Tibial nerve (tissue), 4 donors: ENCODE results near the gene PVR. TPM values are rescaled to one million over a fixed set of nuclear protein-coding genes. Genes with fewer than 3 reads are reported as not detected.

Experiments
- DNase-seq, 2 donors: peaks; one replicate each; pipeline ENCODE4 v3.0.0-alpha.2; 2019; ENCODE audit warnings: low spot score in 2 of 2
- H3K27ac ChIP-seq, 4 donors: fragments of 200-600 bp; sonication (generic) in 3 of 4; one replicate each; pipeline ENCODE4 v1.5.1; 2017 to 2019; ENCODE audit warnings: mild to moderate bottlenecking in 1 of 4
- H3K27me3 ChIP-seq, 2 donors: fragments of 200-600 bp; sonication (generic) in 1 of 2; one replicate each; pipeline versions ENCODE4 v1.5.1 to v1.6.0; 2017 to 2019
- H3K36me3 ChIP-seq, 3 donors: fragments of 200-600 bp; sonication (generic); one replicate each; pipeline ENCODE4 v1.5.1; 2018 to 2019
- H3K4me1 ChIP-seq, 4 donors: fragments of 200-600 bp; sonication (generic) in 3 of 4; one replicate each; pipeline ENCODE4 v1.5.1; 2017 to 2019
- H3K4me3 ChIP-seq, 4 donors: fragments of 200-600 bp; sonication (generic) in 3 of 4; one replicate each; pipeline ENCODE4 v1.5.1; 2017 to 2019; ENCODE audit warnings: mild to moderate bottlenecking in 1 of 4, moderate library complexity in 1 of 4
- H3K9me3 ChIP-seq, 4 donors: fragments of 200-600 bp; sonication (generic) in 3 of 4; one replicate each; pipeline ENCODE4 v1.5.1; 2017 to 2019
- EP300 ChIP-seq, 2 donors: sonication (generic); formaldehyde crosslinking; IDR thresholded peaks; one replicate each; pipeline ENCODE4 v1.6.1; 2017; ENCODE audit warnings: antibody characterized with exemption in 2 of 2, mild to moderate bottlenecking in 1 of 2
- POLR2A ChIP-seq, 2 donors: fragments of 450-650 bp; IDR thresholded peaks; one replicate each; pipeline ENCODE4 v1.6.1; 2017; ENCODE audit warnings: antibody characterized with exemption in 2 of 2, mild to moderate bottlenecking in 2 of 2, moderate library complexity in 2 of 2
- WGBS, 2 donors: methylation state at CpG; one replicate each; pipeline ENCODE4 v1.1.5; 2018; 5-methylcytosine and 5-hydroxymethylcytosine counted together
- total RNA-seq, 4 donors: library from RNA; depleted of rRNA; stranded (reverse); fragments of >200 nt; gene quantifications; one replicate each; pipeline ENCODE4 v1.1.0, GENCODE V29; 2016
- TF ChIP-seq, protein P1 (sequence below), 5 experiments: fragments of 200-600 bp in 3 of 5; fragments of 450-650 bp in 2 of 5; sonication (generic) in 3 of 5; IDR thresholded peaks; one replicate each; pipeline ENCODE4 v1.5.1; 2016 to 2019; ENCODE audit warnings: antibody characterized with exemption in 5 of 5, mild to moderate bottlenecking in 3 of 5, moderate library complexity in 2 of 5

PVR gene
- total RNA-seq, 4 donors from 2014 or later = 55.3 to 71.4 (median 69.6) TPM

GRCh38 chr19:44634785-44635184, 8.9 kb upstream of the PVR start:
- TF ChIP-seq EP300 (IDR thresholded peaks at IDR 0.05) (no peak), POLR2A (IDR thresholded peaks at IDR 0.05) (no peak)
- TF ChIP-seq, protein P1, sequence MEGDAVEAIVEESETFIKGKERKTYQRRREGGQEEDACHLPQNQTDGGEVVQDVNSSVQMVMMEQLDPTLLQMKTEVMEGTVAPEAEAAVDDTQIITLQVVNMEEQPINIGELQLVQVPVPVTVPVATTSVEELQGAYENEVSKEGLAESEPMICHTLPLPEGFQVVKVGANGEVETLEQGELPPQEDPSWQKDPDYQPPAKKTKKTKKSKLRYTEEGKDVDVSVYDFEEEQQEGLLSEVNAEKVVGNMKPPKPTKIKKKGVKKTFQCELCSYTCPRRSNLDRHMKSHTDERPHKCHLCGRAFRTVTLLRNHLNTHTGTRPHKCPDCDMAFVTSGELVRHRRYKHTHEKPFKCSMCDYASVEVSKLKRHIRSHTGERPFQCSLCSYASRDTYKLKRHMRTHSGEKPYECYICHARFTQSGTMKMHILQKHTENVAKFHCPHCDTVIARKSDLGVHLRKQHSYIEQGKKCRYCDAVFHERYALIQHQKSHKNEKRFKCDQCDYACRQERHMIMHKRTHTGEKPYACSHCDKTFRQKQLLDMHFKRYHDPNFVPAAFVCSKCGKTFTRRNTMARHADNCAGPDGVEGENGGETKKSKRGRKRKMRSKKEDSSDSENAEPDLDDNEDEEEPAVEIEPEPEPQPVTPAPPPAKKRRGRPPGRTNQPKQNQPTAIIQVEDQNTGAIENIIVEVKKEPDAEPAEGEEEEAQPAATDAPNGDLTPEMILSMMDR (IDR thresholded peaks at IDR 0.05) = no peak
- Histone ChIP-seq H3K9me3 (no peaks in the 10 kb centered on the region), H3K36me3 (no peaks in the 10 kb centered on the region), H3K4me1 (peaks cover 0 to 11% (median 2%) of the 10 kb centered on the region in 4 donors), H3K27ac (no peak overlapping the region), H3K27me3 (no peaks in the 10 kb centered on the region), H3K4me3 (no peak overlapping the region)
- WGBS, 2 donors = 92 to 95% methylated on average over 2 of the region's 2 CpGs
- no peak for DNase-seq

DNA sequence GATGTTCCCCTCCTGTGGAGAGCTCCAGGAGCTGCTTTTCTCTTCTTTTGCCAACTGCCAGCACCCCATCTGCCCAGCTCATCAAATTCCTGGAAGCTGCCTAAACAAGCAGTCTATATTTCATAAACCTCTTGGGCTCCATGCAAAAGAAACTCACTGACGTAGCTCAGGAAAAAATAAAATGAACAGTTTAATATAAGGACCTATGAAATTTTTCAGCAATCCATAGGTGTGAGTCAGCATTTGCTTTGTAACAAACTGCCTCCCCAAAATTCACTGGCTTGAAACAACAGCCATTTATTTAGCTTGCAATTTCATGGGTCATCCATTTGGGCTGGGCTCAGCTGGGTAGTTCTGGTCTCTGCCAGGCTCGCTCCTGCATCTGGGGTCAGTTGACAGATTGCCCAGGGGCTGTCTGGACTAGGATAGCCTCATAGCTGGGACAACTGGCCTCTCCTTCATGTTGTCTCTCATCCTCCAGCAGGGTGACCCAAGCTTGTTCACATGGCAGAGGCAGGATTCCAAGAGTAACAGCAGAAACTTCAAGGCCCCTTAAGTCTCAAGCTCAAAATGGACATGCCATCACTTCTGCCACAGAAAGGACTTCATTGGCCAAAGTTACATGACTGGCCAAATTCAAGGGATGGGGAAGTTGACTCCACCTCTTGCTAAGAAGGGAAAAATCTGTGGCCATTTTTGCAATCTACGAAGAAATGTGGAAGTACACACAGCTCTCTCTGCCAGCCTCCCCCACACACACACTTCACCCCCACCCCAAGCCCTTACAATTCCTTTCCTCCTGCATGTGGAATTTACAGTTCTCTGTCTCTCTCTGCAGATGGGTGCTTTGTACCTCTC, 7.9 kb upstream of the PVR start:
- Histone ChIP-seq H3K36me3 (no peaks in the 10 kb centered on the region), H3K4me1 (peaks cover 0 to 11% (median 2%) of the 10 kb centered on the region in 4 donors), H3K27me3 (no peaks in the 10 kb centered on the region), H3K4me3 (no peak overlapping the region), H3K9me3 (no peaks in the 10 kb centered on the region), H3K27ac (no peak overlapping the region)
- WGBS, 2 donors = 56 to 66% methylated on average over 3 of the region's 3 CpGs
- TF ChIP-seq EP300 (IDR thresholded peaks at IDR 0.05) (no peak), POLR2A (IDR thresholded peaks at IDR 0.05) (no peak)
- TF ChIP-seq, protein P1 (IDR thresholded peaks at IDR 0.05) = no peak
- no peak for DNase-seq

- TF ChIP-seq, protein P1 (IDR thresholded peaks at IDR 0.05) = no peak
- TF ChIP-seq POLR2A (IDR thresholded peaks at IDR 0.05) (no peak), EP300 (IDR thresholded peaks at IDR 0.05) (no peak)
- H3K27ac ChIP-seq = no peak overlapping the region
- DNase-seq = no peak
- no peak overlapping the region for H3K4me3 ChIP-seq
- WGBS, 2 donors = 78 to 86% methylated on average over 11 of the region's 11 CpGs
- H3K27me3 ChIP-seq = no peaks in the 10 kb centered on the region
- peaks cover 0 to 11% (median 2%) of the 10 kb centered on the region in 4 donors for H3K4me1 ChIP-seq
- no peaks in the 10 kb centered on the region for H3K9me3 ChIP-seq
- H3K36me3 ChIP-seq = no peaks in the 10 kb centered on the region
Observed at GRCh38 chr19:44636439-44637389, 7.0 kb upstream of the PVR start.

- peaks cover 0 to 11% (median 2%) of the 10 kb centered on the region in 4 donors for H3K4me1 ChIP-seq
- 89 to 95% methylated on average over 5 of the region's 5 CpGs for WGBS, 2 donors
- H3K27me3 ChIP-seq = no peaks in the 10 kb centered on the region
- no peaks in the 10 kb centered on the region for H3K9me3 ChIP-seq
- TF ChIP-seq, protein P1 (IDR thresholded peaks at IDR 0.05) = no peak
- no peaks in the 10 kb centered on the region for H3K36me3 ChIP-seq
- no peak overlapping the region for H3K27ac ChIP-seq
- DNase-seq = no peak
- H3K4me3 ChIP-seq = no peak overlapping the region
Observed at GRCh38 chr19:44637390-44637764, 6.3 kb upstream of the PVR start.
